ENCODE data around the gene WASF2. TPM values are rescaled to one million over a fixed set of nuclear protein-coding genes. Genes with fewer than 3 reads are reported as not detected.

Gene WASF2
- total RNA-seq, 5 donors from 2014 or later (not counting 1 experiment from before 2014, with no cell fraction given), result 145 to 161 (median 156) TPM

- Histone ChIP-seq H3K36me3 (ENCODE audit: control insufficient read depth in 2 of 2, extremely low read depth in 1 of 2, insufficient read depth in 1 of 2, low read length in 1 of 2) (no peaks in the 10 kb centered on the region), H3K27me3 (replicated peaks in 1 of 2; ENCODE audit: control insufficient read depth in 2 of 2, extremely low read depth in 1 of 2, insufficient read depth in 2 of 2, low read length in 1 of 2) (peaks cover 0 to 11% of the 10 kb centered on the region in 2 experiments), H3K4me1 (ENCODE audit: control insufficient read depth in 1 of 2, extremely low read depth in 1 of 2, insufficient read depth in 2 of 2, low read length in 2 of 2) (peaks cover 15 to 36% of the 10 kb centered on the region in 2 experiments), H3K27ac (ENCODE audit: low read length) (no peak overlapping the region), H3K4me3 (ENCODE audit: control insufficient read depth in 1 of 2, extremely low read depth in 1 of 2, low read length in 1 of 2) (no peak overlapping the region), H3K9me3 (no peaks in the 10 kb centered on the region)
- peak overlapping the region; percentile 36 to 58 for H3K27ac Mint-ChIP-seq
- H3K36me3 Mint-ChIP-seq, result no peaks in the 10 kb centered on the region
- no peak overlapping the region for H3K4me3 Mint-ChIP-seq
- no peaks in the 10 kb centered on the region for H3K27me3 Mint-ChIP-seq
- DNase-seq (peak in 4 of 35 experiments; percentile 25 to 39 (median 34)), ATAC-seq (replicated peaks in 1 of 4) (peak in 1 of 4 experiments; percentile 13)
- POLR2A ChIA-PET, result interaction anchor here in 1 of 2 donors (1.1 kb wide), 1 partner anchor 25 kb away, joined by 4 read pairs; no protein-coding TSS in a partner anchor
- CTCF ChIA-PET, result interaction anchor here (0.7 to 1.4 kb wide), 3 partner anchors 11 to 210 kb away, joined by 4 to 12 read pairs (median 5); no protein-coding TSS in a partner anchor
- WGBS (ENCODE audit: insufficient coverage), result 57% methylated on average over 13 of the region's 13 CpGs
- peaks cover 33 to 43% (median 40%) of the 10 kb centered on the region in 3 donors for H3K4me1 Mint-ChIP-seq
- no peaks in the 10 kb centered on the region for H3K9me3 Mint-ChIP-seq
These were observed 120.9 kb downstream of the WASF2 start for GRCh38 chr1:27368869-27369582.

GRCh38 chr1:27367160-27367650 is 122.8 kb downstream of the WASF2 start:
- Histone ChIP-seq H3K27me3 (replicated peaks in 1 of 2; ENCODE audit: control insufficient read depth in 2 of 2, extremely low read depth in 1 of 2, insufficient read depth in 2 of 2, low read length in 1 of 2) (peaks cover 0 to 11% of the 10 kb centered on the region in 2 experiments), H3K9me3 (no peaks in the 10 kb centered on the region), H3K27ac (ENCODE audit: low read length) (no peak overlapping the region), H3K4me1 (ENCODE audit: control insufficient read depth in 1 of 2, extremely low read depth in 1 of 2, insufficient read depth in 2 of 2, low read length in 2 of 2) (peaks cover 15 to 36% of the 10 kb centered on the region in 2 experiments), H3K36me3 (ENCODE audit: control insufficient read depth in 2 of 2, extremely low read depth in 1 of 2, insufficient read depth in 1 of 2, low read length in 1 of 2) (no peaks in the 10 kb centered on the region), H3K4me3 (ENCODE audit: control insufficient read depth in 1 of 2, extremely low read depth in 1 of 2, low read length in 1 of 2) (peak overlapping the region in 1 of 2 donors; percentile 53)
- Mint-ChIP-seq H3K27me3 (no peaks in the 10 kb centered on the region), H3K4me1 (peaks cover 38 to 48% (median 42%) of the 10 kb centered on the region in 3 donors), H3K9me3 (no peaks in the 10 kb centered on the region), H3K27ac (peak overlapping the region in 1 of 2 donors; percentile 55), H3K4me3 (peak overlapping the region; percentile 71 to 79 (median 78)), H3K36me3 (no peaks in the 10 kb centered on the region)
- DNase-seq, result no peak
- ChIA-PET CTCF (interaction anchor here (1.1 to 1.4 kb wide), 2 partner anchors 9 to 68 kb away, joined by 4 read pairs; no protein-coding TSS in a partner anchor), POLR2A (no interaction called here)
- ATAC-seq (replicated peaks in 1 of 4), result no peak
- WGBS (ENCODE audit: insufficient coverage), result 83% methylated on average over 8 of the region's 8 CpGs

- no peaks in the 10 kb centered on the region for H3K9me3 ChIP-seq
- H3K4me3 ChIP-seq (ENCODE audit: control insufficient read depth in 1 of 2, extremely low read depth in 1 of 2, low read length in 1 of 2), result peak within 1 kb of the TSS; percentile 53 to 68
- no peaks in the 10 kb centered on the region for H3K9me3 Mint-ChIP-seq
- POLR2A ChIA-PET, result no interaction called here
- CTCF ChIA-PET, result interaction anchor here in 1 of 2 donors (0.7 to 1.8 kb wide), 3 partner anchors 10 to 67 kb away, joined by 3 to 9 read pairs (median 4); no protein-coding TSS in a partner anchor
- H3K4me1 ChIP-seq (ENCODE audit: control insufficient read depth in 1 of 2, extremely low read depth in 1 of 2, insufficient read depth in 2 of 2, low read length in 2 of 2), result peaks cover 15 to 36% of the 10 kb centered on the region in 2 experiments
- H3K27ac ChIP-seq (ENCODE audit: low read length), result no peak within 1 kb of the TSS
- DNase-seq (peak in 5 of 35 experiments; percentile 18 to 64 (median 43)), ATAC-seq (replicated peaks in 1 of 4) (peak; percentile 50 to 58 (median 56))
- H3K27me3 ChIP-seq (replicated peaks in 1 of 2; ENCODE audit: control insufficient read depth in 2 of 2, extremely low read depth in 1 of 2, insufficient read depth in 2 of 2, low read length in 1 of 2), result peaks cover 0 to 11% of the 10 kb centered on the region in 2 experiments
- 3% methylated on average over 60 of the region's 67 CpGs for WGBS (ENCODE audit: insufficient coverage)
- H3K27me3 Mint-ChIP-seq, result no peaks in the 10 kb centered on the region
- H3K27ac Mint-ChIP-seq, result peak within 1 kb of the TSS in 1 of 2 donors; percentile 82
- H3K4me1 Mint-ChIP-seq, result peaks cover 38 to 48% (median 42%) of the 10 kb centered on the region in 3 donors
- no peaks in the 10 kb centered on the region for H3K36me3 Mint-ChIP-seq
- peak within 1 kb of the TSS; percentile 85 to 87 (median 86) for H3K4me3 Mint-ChIP-seq
- H3K36me3 ChIP-seq (ENCODE audit: control insufficient read depth in 2 of 2, extremely low read depth in 1 of 2, insufficient read depth in 1 of 2, low read length in 1 of 2), result no peaks in the 10 kb centered on the region
These were observed 123.4 kb downstream of the WASF2 start, which contains the start of gene MAP3K6 for GRCh38 chr1:27366411-27367159. MAP3K6 (minus strand) TSS chr1:27366961; CDS start chr1:27366597, 364 bp downstream.

GRCh38 chr1:27366113-27366410 is 123.9 kb downstream of the WASF2 start:
- H3K4me1 Mint-ChIP-seq, result peaks cover 38 to 48% (median 43%) of the 10 kb centered on the region in 3 donors

GRCh38 chr1:27365372-27366112 is 124.4 kb downstream of the WASF2 start:
- WGBS (ENCODE audit: insufficient coverage), result 3% methylated on average over 30 of the region's 40 CpGs
- peaks cover 0 to 11% of the 10 kb centered on the region in 2 experiments for H3K27me3 ChIP-seq (replicated peaks in 1 of 2; ENCODE audit: control insufficient read depth in 2 of 2, extremely low read depth in 1 of 2, insufficient read depth in 2 of 2, low read length in 1 of 2)
- Mint-ChIP-seq H3K27ac (peak overlapping the region; percentile 57 to 82), H3K9me3 (no peaks in the 10 kb centered on the region), H3K4me1 (peaks cover 38 to 48% (median 43%) of the 10 kb centered on the region in 3 donors), H3K36me3 (no peaks in the 10 kb centered on the region), H3K27me3 (no peaks in the 10 kb centered on the region), H3K4me3 (peak overlapping the region; percentile 85 to 87 (median 86))
- peaks cover 15 to 41% of the 10 kb centered on the region in 2 experiments for H3K4me1 ChIP-seq (ENCODE audit: control insufficient read depth in 1 of 2, extremely low read depth in 1 of 2, insufficient read depth in 2 of 2, low read length in 2 of 2)
- no peaks in the 10 kb centered on the region for H3K9me3 ChIP-seq
- ChIA-PET CTCF (interaction anchor here (0.6 to 1.8 kb wide), 8 partner anchors 9 to 1144 kb away, joined by 3 to 10 read pairs (median 4); no protein-coding TSS in a partner anchor), POLR2A (interaction anchor here (0.5 to 0.6 kb wide), 5 partner anchors 14 to 1458 kb away, joined by 3 to 11 read pairs (median 3); no protein-coding TSS in a partner anchor)
- H3K4me3 ChIP-seq (ENCODE audit: control insufficient read depth in 1 of 2, extremely low read depth in 1 of 2, low read length in 1 of 2), result peak overlapping the region; percentile 53 to 68
- H3K27ac ChIP-seq (ENCODE audit: low read length), result no peak overlapping the region
- peak; percentile 70 to 76 (median 72) for ATAC-seq (replicated peaks in 1 of 4)
- DNase-seq, result peak; percentile 37 to 84 (median 70)
- H3K36me3 ChIP-seq (ENCODE audit: control insufficient read depth in 2 of 2, extremely low read depth in 1 of 2, insufficient read depth in 1 of 2, low read length in 1 of 2), result no peaks in the 10 kb centered on the region

More at GRCh38 chr1:27366113-27366410, 123.9 kb downstream of the WASF2 start:
- no peaks in the 10 kb centered on the region for H3K9me3 ChIP-seq
- H3K36me3 ChIP-seq (ENCODE audit: control insufficient read depth in 2 of 2, extremely low read depth in 1 of 2, insufficient read depth in 1 of 2, low read length in 1 of 2), result no peaks in the 10 kb centered on the region
- Mint-ChIP-seq H3K27me3 (no peaks in the 10 kb centered on the region), H3K4me3 (peak overlapping the region; percentile 85 to 87 (median 86)), H3K9me3 (no peaks in the 10 kb centered on the region), H3K36me3 (no peaks in the 10 kb centered on the region), H3K27ac (peak overlapping the region in 1 of 2 donors; percentile 82)
- CTCF ChIA-PET, result interaction anchor here (0.6 to 1.8 kb wide), 9 partner anchors 9 to 1143 kb away, joined by 3 to 10 read pairs (median 4); no protein-coding TSS in a partner anchor
- POLR2A ChIA-PET, result interaction anchor here (0.5 to 0.6 kb wide), 4 partner anchors 14 to 1458 kb away, joined by 3 to 11 read pairs (median 3); no protein-coding TSS in a partner anchor
- H3K27me3 ChIP-seq (replicated peaks in 1 of 2; ENCODE audit: control insufficient read depth in 2 of 2, extremely low read depth in 1 of 2, insufficient read depth in 2 of 2, low read length in 1 of 2), result peaks cover 0 to 11% of the 10 kb centered on the region in 2 experiments
- WGBS (ENCODE audit: insufficient coverage), result 0% methylated on average over 30 of the region's 30 CpGs
- peaks cover 15 to 36% of the 10 kb centered on the region in 2 experiments for H3K4me1 ChIP-seq (ENCODE audit: control insufficient read depth in 1 of 2, extremely low read depth in 1 of 2, insufficient read depth in 2 of 2, low read length in 2 of 2)
- ATAC-seq (replicated peaks in 1 of 4) (peak; percentile 62 to 71 (median 66)), DNase-seq (peak in 31 of 35 experiments; percentile 29 to 72 (median 56))
- peak overlapping the region; percentile 53 to 68 for H3K4me3 ChIP-seq (ENCODE audit: control insufficient read depth in 1 of 2, extremely low read depth in 1 of 2, low read length in 1 of 2)
- no peak overlapping the region for H3K27ac ChIP-seq (ENCODE audit: low read length)
